Osteoblast (primary cell): Measurements from ENCODE around the gene SCN8A. TPM values are rescaled to one million over a fixed set of nuclear protein-coding genes. Genes with fewer than 3 reads are reported as not detected.

Experiments used
- DNase-seq: peaks from one replicate; pipeline ENCODE4 v3.0.0; 2011; ENCODE audit warnings: low spot score, mixed read lengths; ENCODE audit not compliant: insufficient read length; ENCODE audit errors: missing footprints
- H2AFZ ChIP-seq: 2 replicates; pipeline ENCODE4 v1.6.0; 2011; ENCODE audit warnings: mild to moderate bottlenecking, low read length
- H3K27ac ChIP-seq: 2 replicates; pipeline ENCODE4 v1.5.1; 2011; ENCODE audit warnings: mild to moderate bottlenecking, low read depth, low read length, moderate library complexity
- H3K27me3 ChIP-seq: 2 replicates; pipeline ENCODE4 v1.6.0; 2012; ENCODE audit warnings: mild to moderate bottlenecking, control low read depth, inconsistent platforms, low read length, moderate library complexity; ENCODE audit not compliant: insufficient read depth
- H3K36me3 ChIP-seq: 2 replicates; pipeline ENCODE4 v1.5.1; 2011; ENCODE audit warnings: mild to moderate bottlenecking, low read length, control low read depth, moderate library complexity; ENCODE audit not compliant: insufficient read depth
- H3K4me1 ChIP-seq: 2 replicates; pipeline ENCODE4 v1.5.1; 2011; ENCODE audit warnings: mild to moderate bottlenecking, low read length, control low read depth, moderate library complexity; ENCODE audit not compliant: insufficient read depth
- H3K4me2 ChIP-seq: 2 replicates; pipeline ENCODE4 v1.6.0; 2011; ENCODE audit warnings: mild to moderate bottlenecking, low read length; ENCODE audit not compliant: insufficient read depth
- H3K4me3 ChIP-seq: fragments of 200-600 bp; sonication (generic); 3 replicates; pipeline ENCODE4 v1.5.1; 2012; ENCODE audit warnings: mild to moderate bottlenecking, low read length, inconsistent platforms; ENCODE audit not compliant: insufficient read depth
- H3K79me2 ChIP-seq: 2 replicates; pipeline ENCODE4 v1.6.0; 2012; ENCODE audit warnings: mild to moderate bottlenecking, low read length, control low read depth, inconsistent platforms; ENCODE audit not compliant: insufficient read depth
- H3K9me3 ChIP-seq: 2 replicates; pipeline ENCODE4 v1.5.1; 2011; ENCODE audit warnings: low read depth, low read length, control low read depth
- H4K20me1 ChIP-seq: 2 replicates; pipeline ENCODE4 v1.6.0; 2012; ENCODE audit warnings: mild to moderate bottlenecking, low read length, control low read depth; ENCODE audit not compliant: insufficient read depth
- total RNA-seq: library from RNA; depleted of rRNA; stranded (reverse); fragments of >200 nt; gene quantifications from 2 replicates; pipeline ENCODE4 v1.2.3, GENCODE V29; 2012
- TF ChIP-seq, protein P1 (sequence below): IDR thresholded peaks from 2 replicates; pipeline ENCODE4 v1.5.1; 2011; ENCODE audit warnings: mild to moderate bottlenecking, low read depth, low read length, moderate library complexity; ENCODE audit errors: extremely low read depth

The SCN8A gene
- total RNA-seq, 1 donor = 26.4 TPM

DNA sequence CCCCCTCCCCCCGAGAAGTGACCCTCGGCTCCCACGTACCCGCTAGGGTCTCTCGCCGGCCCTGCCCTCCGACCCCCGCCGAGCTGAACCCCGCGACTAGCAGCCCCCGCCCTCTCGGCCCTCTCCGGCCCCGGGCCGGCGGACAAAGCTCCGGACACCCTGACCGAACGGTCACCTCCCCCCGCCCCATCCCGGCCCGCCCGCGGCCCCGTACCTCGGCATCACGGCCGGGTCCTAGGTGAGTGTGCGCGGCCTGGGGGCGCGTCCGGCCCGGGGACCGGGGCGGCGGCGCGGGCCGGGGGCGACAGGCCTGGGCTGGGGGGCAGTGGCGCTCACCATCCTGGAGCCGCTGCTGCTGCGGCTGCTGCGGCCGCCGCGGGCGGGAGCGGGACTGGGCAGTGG, 257.3 kb downstream of the SCN8A start, which contains the start of gene FIGNL2:
TSS of gene FIGNL2 (minus strand) at position 393 of the 402 bp plus-strand sequence. CDS start 26,305 bp downstream, outside the sequence.
- DNase-seq = peak; percentile 80
- Histone ChIP-seq H3K9me3 (no peaks in the 10 kb centered on the region), H3K27me3 (peaks cover 56% of the 10 kb centered on the region), H3K4me3 (peak within 1 kb of the TSS; percentile 71), H2AFZ (no peak within 1 kb of the TSS), H4K20me1 (no peaks in the 10 kb centered on the region), H3K4me2 (peak within 1 kb of the TSS; percentile 74), H3K4me1 (peaks cover 3% of the 10 kb centered on the region), H3K27ac (no peak within 1 kb of the TSS), H3K36me3 (no peaks in the 10 kb centered on the region), H3K79me2 (no peaks in the 10 kb centered on the region)
- TF ChIP-seq, protein P1, sequence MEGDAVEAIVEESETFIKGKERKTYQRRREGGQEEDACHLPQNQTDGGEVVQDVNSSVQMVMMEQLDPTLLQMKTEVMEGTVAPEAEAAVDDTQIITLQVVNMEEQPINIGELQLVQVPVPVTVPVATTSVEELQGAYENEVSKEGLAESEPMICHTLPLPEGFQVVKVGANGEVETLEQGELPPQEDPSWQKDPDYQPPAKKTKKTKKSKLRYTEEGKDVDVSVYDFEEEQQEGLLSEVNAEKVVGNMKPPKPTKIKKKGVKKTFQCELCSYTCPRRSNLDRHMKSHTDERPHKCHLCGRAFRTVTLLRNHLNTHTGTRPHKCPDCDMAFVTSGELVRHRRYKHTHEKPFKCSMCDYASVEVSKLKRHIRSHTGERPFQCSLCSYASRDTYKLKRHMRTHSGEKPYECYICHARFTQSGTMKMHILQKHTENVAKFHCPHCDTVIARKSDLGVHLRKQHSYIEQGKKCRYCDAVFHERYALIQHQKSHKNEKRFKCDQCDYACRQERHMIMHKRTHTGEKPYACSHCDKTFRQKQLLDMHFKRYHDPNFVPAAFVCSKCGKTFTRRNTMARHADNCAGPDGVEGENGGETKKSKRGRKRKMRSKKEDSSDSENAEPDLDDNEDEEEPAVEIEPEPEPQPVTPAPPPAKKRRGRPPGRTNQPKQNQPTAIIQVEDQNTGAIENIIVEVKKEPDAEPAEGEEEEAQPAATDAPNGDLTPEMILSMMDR = no peak

DNA sequence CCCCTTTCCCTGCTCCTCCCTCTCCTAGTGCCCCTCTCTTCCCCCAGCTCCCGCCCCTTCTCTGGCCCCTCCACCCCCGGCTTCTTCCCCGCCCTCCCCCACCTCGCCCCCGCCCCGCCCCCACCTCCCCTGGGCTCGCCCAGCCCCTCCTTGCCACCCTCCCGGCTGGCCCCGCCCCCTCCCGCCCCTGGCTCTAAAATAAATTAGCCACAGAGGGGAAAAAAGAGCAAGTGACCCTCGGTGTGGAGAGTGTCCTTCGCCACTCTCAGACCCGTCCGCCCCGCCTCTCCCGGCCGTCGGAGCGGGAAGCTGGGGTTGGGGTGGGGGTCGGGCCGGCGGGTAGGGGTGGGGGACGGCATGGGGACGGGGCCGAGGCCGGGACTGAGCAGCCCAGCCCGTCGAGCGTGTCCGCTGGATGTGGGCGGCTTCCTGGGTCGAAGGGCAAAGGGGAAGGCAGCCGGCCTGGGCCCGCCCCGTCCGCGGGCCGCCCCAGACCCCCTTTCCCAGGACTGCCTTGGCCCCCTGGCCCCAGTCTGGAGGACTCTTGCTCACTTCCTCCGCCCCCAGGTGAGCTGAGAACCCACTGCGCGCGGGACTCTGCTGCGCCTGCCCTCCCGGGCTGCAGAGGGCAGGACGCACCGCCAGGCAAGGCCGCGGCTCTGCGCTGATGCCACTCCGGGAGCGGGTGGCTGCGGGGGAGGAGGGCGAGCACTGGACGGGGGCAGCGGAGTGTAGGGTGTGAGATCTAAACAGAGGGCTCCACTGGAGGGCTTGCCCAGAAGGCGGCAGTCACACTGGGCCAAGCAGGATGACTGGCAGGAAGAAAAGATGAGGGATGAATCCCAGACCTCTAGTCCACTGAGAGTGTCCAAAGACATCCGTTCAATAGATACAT, 258.1 kb downstream of the SCN8A start:
- peaks cover 52% of the 10 kb centered on the region for H3K27me3 ChIP-seq
- no peak overlapping the region for H3K27ac ChIP-seq

DNA sequence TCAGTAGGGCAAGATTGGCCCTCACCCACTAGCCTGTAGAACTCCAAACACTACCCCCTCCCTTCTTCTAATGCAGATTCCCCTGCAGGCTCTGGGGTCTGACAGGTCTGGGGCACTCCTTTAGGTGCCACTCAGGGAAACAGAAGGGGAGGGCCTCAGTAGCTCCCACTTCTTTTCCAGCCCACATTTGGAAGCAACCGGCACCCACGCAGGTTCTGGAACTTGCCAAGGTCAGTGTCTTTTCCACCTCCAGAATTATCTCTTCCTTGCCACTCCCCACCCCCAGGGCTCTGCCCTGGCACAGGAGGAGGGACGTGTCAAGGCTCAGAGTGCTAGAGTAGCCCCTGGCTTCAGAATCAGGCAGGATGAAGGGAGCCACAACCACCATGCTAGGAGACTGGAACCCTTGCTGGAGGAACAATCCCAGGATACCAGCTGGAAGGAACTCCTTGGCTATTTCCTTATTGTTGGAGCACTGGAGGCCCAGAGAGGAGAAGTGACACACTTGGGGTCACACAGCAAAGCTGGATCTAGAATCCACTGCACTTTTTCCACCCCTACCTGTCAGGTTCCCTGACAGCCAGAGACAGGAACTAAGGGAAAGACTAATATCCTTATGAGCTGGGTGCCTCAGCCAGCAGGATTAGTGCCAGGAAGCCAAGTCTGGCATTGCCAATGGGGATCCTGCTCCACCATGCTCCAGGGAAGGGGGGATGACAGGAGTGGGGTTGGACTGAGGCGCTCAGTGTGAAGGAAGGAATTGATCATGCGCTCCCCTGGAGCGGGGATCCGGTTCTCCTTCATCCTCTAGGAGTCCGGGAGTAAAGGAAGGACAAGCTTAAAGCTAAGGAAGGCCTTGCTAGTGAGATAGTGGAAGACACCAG, 259.3 kb downstream of the SCN8A start:
- peak; percentile 89 for DNase-seq
- no peaks in the 10 kb centered on the region for H4K20me1 ChIP-seq
- no peak overlapping the region for H3K4me3 ChIP-seq
- H3K36me3 ChIP-seq = no peaks in the 10 kb centered on the region
- no peak overlapping the region for H3K27ac ChIP-seq
- no peak overlapping the region for H3K4me2 ChIP-seq
- TF ChIP-seq, protein P1 = no peak
- peaks cover 3% of the 10 kb centered on the region for H3K4me1 ChIP-seq
- no peak overlapping the region for H2AFZ ChIP-seq
- H3K27me3 ChIP-seq = peaks cover 39% of the 10 kb centered on the region
- H3K79me2 ChIP-seq = no peaks in the 10 kb centered on the region
- H3K9me3 ChIP-seq = no peaks in the 10 kb centered on the region

More for the DNA sequence above, 258.1 kb downstream of the SCN8A start:
- DNase-seq = peak; percentile 87
- Histone ChIP-seq H3K4me1 (peaks cover 3% of the 10 kb centered on the region), H3K4me3 (no peak overlapping the region), H4K20me1 (no peaks in the 10 kb centered on the region), H2AFZ (no peak overlapping the region), H3K9me3 (no peaks in the 10 kb centered on the region), H3K79me2 (no peaks in the 10 kb centered on the region), H3K4me2 (no peak overlapping the region), H3K36me3 (no peaks in the 10 kb centered on the region)
- TF ChIP-seq, protein P1 = no peak
